H1 (cell line): ENCODE results near the gene MCM8. TPM values are rescaled to one million over a fixed set of nuclear protein-coding genes. Genes with fewer than 3 reads are reported as not detected.

Experiments used
- CBX5 ChIP-seq: fragments of 300-800, 300-1000 bp; sonication (generic); IDR thresholded peaks from 2 replicates; pipeline ENCODE4 v1.7.1; 2016; ENCODE audit warnings: antibody characterized with exemption, low read length, low read depth
- CHD2 ChIP-seq: IDR thresholded peaks from 2 replicates; pipeline ENCODE4 v1.6.1; 2012; ENCODE audit warnings: low read length, improper control_type of control experiment
- FOSL1 ChIP-seq: IDR thresholded peaks from 2 replicates; pipeline ENCODE4 v1.6.1; 2011; ENCODE audit warnings: mild to moderate bottlenecking, low read depth, low read length, moderate library complexity; ENCODE audit not compliant: insufficient read depth
- KDM5A ChIP-seq: fragments of 200-600 bp; IDR thresholded peaks from 2 replicates; pipeline ENCODE4 v1.7.1; 2012; ENCODE audit warnings: mild to moderate bottlenecking, low read length, inconsistent platforms, mixed read lengths
- NANOG ChIP-seq: IDR thresholded peaks from 2 replicates; pipeline ENCODE4 v1.6.1; 2011; ENCODE audit warnings: low read length, low read depth, mild to moderate bottlenecking, inconsistent platforms; ENCODE audit not compliant: insufficient read depth, poor library complexity, severe bottlenecking
- PHF8 ChIP-seq: fragments of 200-600 bp; sonication (generic); conservative IDR thresholded peaks from 2 replicates; pipeline ENCODE4 v1.7.1; 2012; ENCODE audit warnings: low read depth, mild to moderate bottlenecking, inconsistent platforms, low read length, moderate library complexity
- SIN3A ChIP-seq, 2 experiments: IDR thresholded peaks in 1 of 2; conservative IDR thresholded peaks in 1 of 2; 2 replicates each; pipeline ENCODE4 v1.6.1; 2011 to 2012; ENCODE audit warnings: low read length in 2 of 2, improper control_type of control experiment in 1 of 2, low read depth in 1 of 2, mild to moderate bottlenecking in 1 of 2
- TBP ChIP-seq: IDR thresholded peaks from 2 replicates; pipeline ENCODE4 v1.6.1; 2011; ENCODE audit warnings: low read depth, low read length, improper control_type of control experiment
- TCF12 ChIP-seq: IDR thresholded peaks from 2 replicates; pipeline ENCODE4 v1.6.1; 2011; ENCODE audit warnings: low read depth, mild to moderate bottlenecking, low read length
- polyA plus RNA-seq, 7 experiments: library from polyadenylated mRNA; depleted of rRNA in 3 of 7; stranded (reverse) in 5 of 7; unstranded in 2 of 7; fragments of >200 nt in 5 of 7; fragments of 200-250 nt in 2 of 7; gene quantifications; 1 replicate in 5 of 7; 2 replicates in 1 of 7; 4 replicates in 1 of 7; pipeline versions ENCODE4 v1.2.1 to v1.2.3, GENCODE V29; 2011 to 2013; ENCODE audit warnings: missing spikeins in 2 of 7, mixed read lengths in 2 of 7
- total RNA-seq: library from RNA; stranded (reverse); fragmentation: NEBNext Ultra II Directional; extraction: Animal tissue kit (Norgen Biotek cat#: 25700); gene quantifications from 2 replicates; pipeline ENCODE4 v1.2.1, GENCODE V29; 2021
- TF ChIP-seq, protein P1 (sequence below): fragments of 300-600 bp; sonication (generic); IDR thresholded peaks from 2 replicates; pipeline ENCODE4 v1.7.1; 2012; ENCODE audit warnings: low read length, moderate library complexity, mild to moderate bottlenecking, inconsistent platforms; ENCODE audit not compliant: insufficient replicate concordance

The MCM8 gene
- total and polyA plus RNA-seq, 2 of the 8 experiments (the other 6 are each of a cell fraction or from before 2014, with no cell fraction given): 7.1 to 31.9 TPM

GRCh38 chr20:5913166-5913565 lies 37.3 kb upstream of the MCM8 start (continued):
- TF ChIP-seq, protein P1, sequence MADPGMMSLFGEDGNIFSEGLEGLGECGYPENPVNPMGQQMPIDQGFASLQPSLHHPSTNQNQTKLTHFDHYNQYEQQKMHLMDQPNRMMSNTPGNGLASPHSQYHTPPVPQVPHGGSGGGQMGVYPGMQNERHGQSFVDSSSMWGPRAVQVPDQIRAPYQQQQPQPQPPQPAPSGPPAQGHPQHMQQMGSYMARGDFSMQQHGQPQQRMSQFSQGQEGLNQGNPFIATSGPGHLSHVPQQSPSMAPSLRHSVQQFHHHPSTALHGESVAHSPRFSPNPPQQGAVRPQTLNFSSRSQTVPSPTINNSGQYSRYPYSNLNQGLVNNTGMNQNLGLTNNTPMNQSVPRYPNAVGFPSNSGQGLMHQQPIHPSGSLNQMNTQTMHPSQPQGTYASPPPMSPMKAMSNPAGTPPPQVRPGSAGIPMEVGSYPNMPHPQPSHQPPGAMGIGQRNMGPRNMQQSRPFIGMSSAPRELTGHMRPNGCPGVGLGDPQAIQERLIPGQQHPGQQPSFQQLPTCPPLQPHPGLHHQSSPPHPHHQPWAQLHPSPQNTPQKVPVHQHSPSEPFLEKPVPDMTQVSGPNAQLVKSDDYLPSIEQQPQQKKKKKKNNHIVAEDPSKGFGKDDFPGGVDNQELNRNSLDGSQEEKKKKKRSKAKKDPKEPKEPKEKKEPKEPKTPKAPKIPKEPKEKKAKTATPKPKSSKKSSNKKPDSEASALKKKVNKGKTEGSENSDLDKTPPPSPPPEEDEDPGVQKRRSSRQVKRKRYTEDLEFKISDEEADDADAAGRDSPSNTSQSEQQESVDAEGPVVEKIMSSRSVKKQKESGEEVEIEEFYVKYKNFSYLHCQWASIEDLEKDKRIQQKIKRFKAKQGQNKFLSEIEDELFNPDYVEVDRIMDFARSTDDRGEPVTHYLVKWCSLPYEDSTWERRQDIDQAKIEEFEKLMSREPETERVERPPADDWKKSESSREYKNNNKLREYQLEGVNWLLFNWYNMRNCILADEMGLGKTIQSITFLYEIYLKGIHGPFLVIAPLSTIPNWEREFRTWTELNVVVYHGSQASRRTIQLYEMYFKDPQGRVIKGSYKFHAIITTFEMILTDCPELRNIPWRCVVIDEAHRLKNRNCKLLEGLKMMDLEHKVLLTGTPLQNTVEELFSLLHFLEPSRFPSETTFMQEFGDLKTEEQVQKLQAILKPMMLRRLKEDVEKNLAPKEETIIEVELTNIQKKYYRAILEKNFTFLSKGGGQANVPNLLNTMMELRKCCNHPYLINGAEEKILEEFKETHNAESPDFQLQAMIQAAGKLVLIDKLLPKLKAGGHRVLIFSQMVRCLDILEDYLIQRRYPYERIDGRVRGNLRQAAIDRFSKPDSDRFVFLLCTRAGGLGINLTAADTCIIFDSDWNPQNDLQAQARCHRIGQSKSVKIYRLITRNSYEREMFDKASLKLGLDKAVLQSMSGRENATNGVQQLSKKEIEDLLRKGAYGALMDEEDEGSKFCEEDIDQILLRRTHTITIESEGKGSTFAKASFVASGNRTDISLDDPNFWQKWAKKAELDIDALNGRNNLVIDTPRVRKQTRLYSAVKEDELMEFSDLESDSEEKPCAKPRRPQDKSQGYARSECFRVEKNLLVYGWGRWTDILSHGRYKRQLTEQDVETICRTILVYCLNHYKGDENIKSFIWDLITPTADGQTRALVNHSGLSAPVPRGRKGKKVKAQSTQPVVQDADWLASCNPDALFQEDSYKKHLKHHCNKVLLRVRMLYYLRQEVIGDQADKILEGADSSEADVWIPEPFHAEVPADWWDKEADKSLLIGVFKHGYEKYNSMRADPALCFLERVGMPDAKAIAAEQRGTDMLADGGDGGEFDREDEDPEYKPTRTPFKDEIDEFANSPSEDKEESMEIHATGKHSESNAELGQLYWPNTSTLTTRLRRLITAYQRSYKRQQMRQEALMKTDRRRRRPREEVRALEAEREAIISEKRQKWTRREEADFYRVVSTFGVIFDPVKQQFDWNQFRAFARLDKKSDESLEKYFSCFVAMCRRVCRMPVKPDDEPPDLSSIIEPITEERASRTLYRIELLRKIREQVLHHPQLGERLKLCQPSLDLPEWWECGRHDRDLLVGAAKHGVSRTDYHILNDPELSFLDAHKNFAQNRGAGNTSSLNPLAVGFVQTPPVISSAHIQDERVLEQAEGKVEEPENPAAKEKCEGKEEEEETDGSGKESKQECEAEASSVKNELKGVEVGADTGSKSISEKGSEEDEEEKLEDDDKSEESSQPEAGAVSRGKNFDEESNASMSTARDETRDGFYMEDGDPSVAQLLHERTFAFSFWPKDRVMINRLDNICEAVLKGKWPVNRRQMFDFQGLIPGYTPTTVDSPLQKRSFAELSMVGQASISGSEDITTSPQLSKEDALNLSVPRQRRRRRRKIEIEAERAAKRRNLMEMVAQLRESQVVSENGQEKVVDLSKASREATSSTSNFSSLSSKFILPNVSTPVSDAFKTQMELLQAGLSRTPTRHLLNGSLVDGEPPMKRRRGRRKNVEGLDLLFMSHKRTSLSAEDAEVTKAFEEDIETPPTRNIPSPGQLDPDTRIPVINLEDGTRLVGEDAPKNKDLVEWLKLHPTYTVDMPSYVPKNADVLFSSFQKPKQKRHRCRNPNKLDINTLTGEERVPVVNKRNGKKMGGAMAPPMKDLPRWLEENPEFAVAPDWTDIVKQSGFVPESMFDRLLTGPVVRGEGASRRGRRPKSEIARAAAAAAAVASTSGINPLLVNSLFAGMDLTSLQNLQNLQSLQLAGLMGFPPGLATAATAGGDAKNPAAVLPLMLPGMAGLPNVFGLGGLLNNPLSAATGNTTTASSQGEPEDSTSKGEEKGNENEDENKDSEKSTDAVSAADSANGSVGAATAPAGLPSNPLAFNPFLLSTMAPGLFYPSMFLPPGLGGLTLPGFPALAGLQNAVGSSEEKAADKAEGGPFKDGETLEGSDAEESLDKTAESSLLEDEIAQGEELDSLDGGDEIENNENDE: no peak
- no peak for TF ChIP-seq FOSL1
- TF ChIP-seq CHD2: no peak
- TF ChIP-seq PHF8: no peak
- TF ChIP-seq KDM5A: no peak
- TF ChIP-seq TBP: no peak
- no peak for TF ChIP-seq NANOG
- TF ChIP-seq TCF12: no peak
- no peak for TF ChIP-seq SIN3A (conservative IDR thresholded peaks at IDR 0.05 in 1 of 2, IDR thresholded peaks at IDR 0.05 in 1 of 2; ENCODE audit: low read depth in 1 of 2, low read length in 2 of 2)
- TF ChIP-seq CBX5: no peak
